CD8-positive, alpha-beta memory T cell (primary cell): Measurements from ENCODE around the gene AHDC1. TPM values are rescaled to one million over a fixed set of nuclear protein-coding genes. Genes with fewer than 3 reads are reported as not detected.

Experiments used
- CTCF ChIA-PET: fragments of 350-600 bp; sonication (Branson Sonifier 250); formaldehyde crosslinking; loops from one replicate; lab custom pipeline; 2021; ENCODE audit warnings: antibody characterized with exemption; lab: Charles Lee
- POLR2A ChIA-PET: fragments of 350-600 bp; sonication (Branson Sonifier 250); formaldehyde crosslinking; loops from one replicate; lab custom pipeline; 2021; ENCODE audit warnings: antibody characterized with exemption; lab: Charles Lee
- DNase-seq, 5 donors: peaks; one replicate each; pipeline versions ENCODE4 v3.0.0 to v3.0.0-alpha.2; 2020 to 2022; ENCODE audit warnings: mixed read lengths in 1 of 5
- H3K27ac ChIP-seq: one replicate; pipeline ENCODE4 v1.7.0; 2013; ENCODE audit warnings: low read depth, mild to moderate bottlenecking, low read length, moderate library complexity
- H3K27me3 ChIP-seq: 2 replicates; pipeline ENCODE4 v1.7.0; 2013; ENCODE audit warnings: low read length, mild to moderate bottlenecking; ENCODE audit not compliant: insufficient read depth, poor library complexity, severe bottlenecking
- H3K36me3 ChIP-seq: 2 replicates; pipeline ENCODE4 v1.7.0; 2013; ENCODE audit warnings: mild to moderate bottlenecking, low read length, moderate library complexity; ENCODE audit not compliant: insufficient read depth
- H3K4me1 ChIP-seq: 2 replicates; pipeline ENCODE4 v1.7.0; 2013; ENCODE audit warnings: mild to moderate bottlenecking, low read length, moderate library complexity; ENCODE audit not compliant: insufficient read depth
- H3K4me3 ChIP-seq: 2 replicates; pipeline ENCODE4 v1.7.0; 2013; ENCODE audit warnings: mild to moderate bottlenecking, low read length
- H3K9me3 ChIP-seq: 2 replicates; pipeline ENCODE4 v1.7.0; 2013; ENCODE audit warnings: mild to moderate bottlenecking, low read length
- H3K27ac Mint-ChIP-seq, 8 donors: one replicate each; pipeline ENCODE4 v1.8.0; 2020 to 2021; ENCODE audit warnings: mixed read lengths in 8 of 8, mild to moderate bottlenecking in 6 of 8, inconsistent platforms in 3 of 8, moderate library complexity in 3 of 8
- H3K27me3 Mint-ChIP-seq, 2 donors: one replicate each; pipeline ENCODE4 v1.8.0; 2020 to 2021; ENCODE audit warnings: mixed read lengths in 2 of 2, mild to moderate bottlenecking in 1 of 2, moderate library complexity in 1 of 2
- H3K36me3 Mint-ChIP-seq, 3 donors: one replicate each; pipeline ENCODE4 v1.8.0; 2020 to 2021; ENCODE audit warnings: mixed read lengths in 3 of 3, inconsistent platforms in 1 of 3, mild to moderate bottlenecking in 1 of 3
- H3K4me1 Mint-ChIP-seq, 3 donors: one replicate each; pipeline ENCODE4 v1.8.0; 2020 to 2021; ENCODE audit warnings: mixed read lengths in 3 of 3, inconsistent platforms in 1 of 3, mild to moderate bottlenecking in 1 of 3
- H3K4me3 Mint-ChIP-seq, 7 donors: one replicate each; pipeline ENCODE4 v1.8.0; 2020 to 2021; ENCODE audit warnings: mixed read lengths in 7 of 7, mild to moderate bottlenecking in 6 of 7, moderate library complexity in 4 of 7, inconsistent platforms in 2 of 7
- H3K9me3 Mint-ChIP-seq, 5 donors: one replicate each; pipeline ENCODE4 v1.8.0; 2020 to 2022; ENCODE audit warnings: mixed read lengths in 5 of 5, mild to moderate bottlenecking in 3 of 5, moderate library complexity in 2 of 5, inconsistent platforms in 1 of 5
- polyA plus RNA-seq: library from polyadenylated mRNA; unstranded; fragments of 300-500 nt; fragmentation: Illumina TruSeq; gene quantifications from one replicate; pipeline ENCODE4 v1.2.3, GENCODE V29; 2021
- total RNA-seq, 2 experiments: library from RNA; stranded (reverse); gene quantifications; one replicate each; pipeline ENCODE4 v1.2.3, GENCODE V29; 2021

The AHDC1 gene
- total and polyA plus RNA-seq, 3 experiments from 2014 or later: 1.9 to 11.5 (median 11.5) TPM

GRCh38 chr1:27599605-27600497 is 4.1 kb downstream of the AHDC1 start:
- Histone ChIP-seq H3K27ac (no peak overlapping the region), H3K9me3 (no peaks in the 10 kb centered on the region), H3K4me3 (no peak overlapping the region), H3K4me1 (peaks cover 73% of the 10 kb centered on the region), H3K36me3 (no peaks in the 10 kb centered on the region), H3K27me3 (no peaks in the 10 kb centered on the region)
- Mint-ChIP-seq H3K27me3 (no peaks in the 10 kb centered on the region), H3K4me3 (peak overlapping the region in 1 of 7 donors; percentile 35), H3K4me1 (peaks cover 30 to 55% (median 40%) of the 10 kb centered on the region in 3 donors), H3K9me3 (no peaks in the 10 kb centered on the region), H3K27ac (peak overlapping the region in 4 of 8 donors; percentile 21 to 78 (median 52)), H3K36me3 (peaks cover 0 to 1% (median 0%) of the 10 kb centered on the region in 3 donors)
- no peak for DNase-seq
- POLR2A ChIA-PET: no interaction called here
- CTCF ChIA-PET: interaction anchor here (0.9 to 1.8 kb wide), 4 partner anchors 31 to 125 kb away, joined by 3 to 13 read pairs (median 4); no protein-coding TSS in a partner anchor

GRCh38 chr1:27598902-27599528 is 4.9 kb downstream of the AHDC1 start:
- no peaks in the 10 kb centered on the region for H3K9me3 Mint-ChIP-seq
- DNase-seq: no peak
- POLR2A ChIA-PET: no interaction called here
- no peaks in the 10 kb centered on the region for H3K9me3 ChIP-seq
- peaks cover 74% of the 10 kb centered on the region for H3K4me1 ChIP-seq
- no peak overlapping the region for H3K4me3 ChIP-seq
- peak overlapping the region in 1 of 8 donors; percentile 78 for H3K27ac Mint-ChIP-seq
- H3K36me3 Mint-ChIP-seq: peaks cover 0 to 1% (median 0%) of the 10 kb centered on the region in 3 donors
- H3K27ac ChIP-seq: no peak overlapping the region
- no peaks in the 10 kb centered on the region for H3K36me3 ChIP-seq
- H3K4me1 Mint-ChIP-seq: peaks cover 30 to 48% (median 36%) of the 10 kb centered on the region in 3 donors
- H3K27me3 ChIP-seq: no peaks in the 10 kb centered on the region
- CTCF ChIA-PET: interaction anchor here (1.1 kb wide), 2 partner anchors 42 to 126 kb away, joined by 3 to 4 read pairs; no protein-coding TSS in a partner anchor
- no peaks in the 10 kb centered on the region for H3K27me3 Mint-ChIP-seq
- peak overlapping the region in 1 of 7 donors; percentile 60 for H3K4me3 Mint-ChIP-seq

- Mint-ChIP-seq H3K36me3 (no peaks in the 10 kb centered on the region), H3K4me3 (no peak overlapping the region), H3K27ac (no peak overlapping the region), H3K4me1 (peaks cover 30 to 45% (median 36%) of the 10 kb centered on the region in 3 donors), H3K9me3 (no peaks in the 10 kb centered on the region), H3K27me3 (no peaks in the 10 kb centered on the region)
- Histone ChIP-seq H3K9me3 (no peaks in the 10 kb centered on the region), H3K4me1 (peaks cover 74% of the 10 kb centered on the region), H3K27me3 (no peaks in the 10 kb centered on the region), H3K4me3 (no peak overlapping the region), H3K27ac (no peak overlapping the region), H3K36me3 (no peaks in the 10 kb centered on the region)
- no peak for DNase-seq
- CTCF ChIA-PET: interaction anchor here (0.6 to 1.1 kb wide), 2 partner anchors 42 to 104 kb away, joined by 4 read pairs; no protein-coding TSS in a partner anchor
- POLR2A ChIA-PET: no interaction called here
These were observed 5.7 kb downstream of the AHDC1 start for GRCh38 chr1:27598295-27598687.

DNA sequence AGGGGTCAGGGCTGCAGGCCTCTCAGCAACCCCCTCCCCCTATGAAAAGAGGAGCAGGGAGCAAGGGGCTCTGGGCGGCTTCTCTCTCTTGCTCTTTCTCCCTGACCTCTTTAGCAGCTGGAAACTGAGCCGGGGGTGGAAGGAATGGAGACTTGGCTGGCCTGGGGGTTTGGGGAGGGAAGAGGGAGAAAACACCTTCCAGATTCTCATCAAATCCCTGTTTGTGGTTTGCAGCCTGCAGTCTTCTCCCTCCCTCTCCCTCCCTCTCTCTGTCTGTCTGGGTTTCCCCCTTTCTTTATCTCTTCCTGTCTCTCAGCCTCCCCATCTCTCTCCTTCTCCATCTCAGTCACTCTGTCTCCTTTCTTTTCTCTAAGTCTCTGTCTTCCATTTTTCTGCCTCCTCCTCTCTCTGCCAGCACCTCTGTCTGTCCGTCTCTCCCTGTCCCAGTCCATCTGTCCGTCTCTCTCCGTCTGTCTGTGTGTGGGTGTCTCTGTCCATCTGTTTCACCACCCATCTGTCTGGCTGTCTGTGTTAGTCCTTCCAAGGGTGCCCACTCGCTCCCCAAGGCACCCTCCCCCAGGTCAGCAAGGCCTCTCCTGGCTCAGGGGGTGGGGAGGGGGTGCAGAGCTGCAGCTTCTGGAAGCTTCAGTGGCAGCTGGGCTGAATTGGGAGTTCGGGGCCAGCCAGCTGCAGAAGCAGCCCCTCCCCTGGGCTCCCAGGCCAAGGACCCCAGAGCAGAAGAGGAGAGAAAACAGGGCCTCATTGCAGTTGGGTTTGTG is 6.2 kb downstream of the AHDC1 start:
- Histone ChIP-seq H3K36me3 (no peaks in the 10 kb centered on the region), H3K27me3 (no peaks in the 10 kb centered on the region), H3K4me3 (no peak overlapping the region), H3K9me3 (no peaks in the 10 kb centered on the region), H3K4me1 (peaks cover 73% of the 10 kb centered on the region), H3K27ac (no peak overlapping the region)
- H3K4me3 Mint-ChIP-seq: peak overlapping the region in 3 of 7 donors; percentile 12 to 82 (median 64)
- H3K9me3 Mint-ChIP-seq: no peaks in the 10 kb centered on the region
- CTCF ChIA-PET: interaction anchor here (0.6 to 1.2 kb wide), 2 partner anchors 29 to 105 kb away, joined by 3 to 4 read pairs; no protein-coding TSS in a partner anchor
- H3K36me3 Mint-ChIP-seq: no peaks in the 10 kb centered on the region
- H3K27ac Mint-ChIP-seq: peak overlapping the region in 2 of 8 donors; percentile 62 to 94
- H3K27me3 Mint-ChIP-seq: no peaks in the 10 kb centered on the region
- no peak for DNase-seq
- POLR2A ChIA-PET: no interaction called here
- H3K4me1 Mint-ChIP-seq: peaks cover 30 to 45% (median 36%) of the 10 kb centered on the region in 3 donors

GRCh38 chr1:27596986-27597385 is 7.0 kb downstream of the AHDC1 start:
- no peak for DNase-seq
- Histone ChIP-seq H3K4me3 (no peak overlapping the region), H3K4me1 (peaks cover 66% of the 10 kb centered on the region), H3K27ac (no peak overlapping the region), H3K27me3 (no peaks in the 10 kb centered on the region), H3K36me3 (no peaks in the 10 kb centered on the region), H3K9me3 (no peaks in the 10 kb centered on the region)
- ChIA-PET POLR2A (interaction anchor here (0.7 kb wide), 1 partner anchor 24 kb away, joined by 3 read pairs; no protein-coding TSS in a partner anchor), CTCF (interaction anchor here (1.2 to 1.5 kb wide), 2 partner anchors 11 to 28 kb away, joined by 3 to 4 read pairs; no protein-coding TSS in a partner anchor)
- Mint-ChIP-seq H3K27me3 (no peaks in the 10 kb centered on the region), H3K4me1 (peaks cover 30 to 39% (median 32%) of the 10 kb centered on the region in 3 donors), H3K36me3 (no peaks in the 10 kb centered on the region), H3K27ac (no peak overlapping the region), H3K9me3 (no peaks in the 10 kb centered on the region), H3K4me3 (no peak overlapping the region)

DNA sequence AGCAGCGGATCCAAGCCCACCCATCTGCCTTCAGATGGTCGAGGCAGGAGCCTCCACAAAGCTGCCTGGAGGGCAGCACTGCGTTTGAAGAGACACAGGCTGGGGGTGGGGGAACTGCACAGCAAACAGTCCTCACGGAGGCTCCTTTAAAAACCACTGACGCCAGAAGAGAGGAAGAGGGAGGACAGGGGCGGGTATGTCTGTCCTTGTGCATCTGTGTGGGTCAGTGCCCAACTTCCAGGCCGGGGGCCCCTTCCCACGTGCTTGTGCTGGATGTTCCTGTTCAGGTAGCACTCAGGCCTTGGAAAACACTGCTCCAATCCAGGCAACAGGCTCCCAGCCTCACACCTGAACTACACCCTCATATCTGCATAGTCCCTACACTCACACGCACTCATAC is 7.7 kb downstream of the AHDC1 start:
- no peak overlapping the region for H3K4me3 ChIP-seq
- H3K27ac ChIP-seq: no peak overlapping the region
- Mint-ChIP-seq H3K4me3 (no peak overlapping the region), H3K9me3 (no peaks in the 10 kb centered on the region), H3K36me3 (no peaks in the 10 kb centered on the region), H3K4me1 (peaks cover 25 to 34% (median 28%) of the 10 kb centered on the region in 3 donors), H3K27ac (no peak overlapping the region), H3K27me3 (no peaks in the 10 kb centered on the region)
- POLR2A ChIA-PET: interaction anchor here (1.0 kb wide), 1 partner anchor 8 kb away, joined by 3 read pairs; the partner anchor contains the start of gene AHDC1
- CTCF ChIA-PET: interaction anchor here (1.2 to 1.9 kb wide), 3 partner anchors 10 to 27 kb away, joined by 3 to 5 read pairs (median 4); no protein-coding TSS in a partner anchor
- H3K36me3 ChIP-seq: no peaks in the 10 kb centered on the region
- no peak for DNase-seq
- H3K4me1 ChIP-seq: peaks cover 60% of the 10 kb centered on the region
- H3K9me3 ChIP-seq: no peaks in the 10 kb centered on the region
- H3K27me3 ChIP-seq: no peaks in the 10 kb centered on the region

GRCh38 chr1:27595597-27595996 is 8.3 kb downstream of the AHDC1 start:
- H3K27ac Mint-ChIP-seq: no peak overlapping the region
- peaks cover 0 to 1% (median 0%) of the 10 kb centered on the region in 3 donors for H3K36me3 Mint-ChIP-seq
- H3K27ac ChIP-seq: no peak overlapping the region
- peaks cover 19 to 27% (median 23%) of the 10 kb centered on the region in 3 donors for H3K4me1 Mint-ChIP-seq
- H3K27me3 Mint-ChIP-seq: no peaks in the 10 kb centered on the region
- H3K9me3 ChIP-seq: no peaks in the 10 kb centered on the region
- H3K4me3 ChIP-seq: no peak overlapping the region
- H3K4me1 ChIP-seq: peaks cover 60% of the 10 kb centered on the region
- no peaks in the 10 kb centered on the region for H3K36me3 ChIP-seq
- H3K4me3 Mint-ChIP-seq: no peak overlapping the region
- no peaks in the 10 kb centered on the region for H3K27me3 ChIP-seq
- DNase-seq: no peak
- ChIA-PET CTCF (interaction anchor here (0.8 to 1.9 kb wide), 4 partner anchors 11 to 262 kb away, joined by 3 to 5 read pairs (median 4); no protein-coding TSS in a partner anchor), POLR2A (interaction anchor here (0.6 to 1.0 kb wide), 3 partner anchors 8 to 361 kb away, joined by 3 to 4 read pairs (median 3); partner anchors contain the start of gene AHDC1)
- H3K9me3 Mint-ChIP-seq: no peaks in the 10 kb centered on the region
